Fibroblast of the aortic adventitia (primary cell): ENCODE results near the gene RRN3. TPM values are rescaled to one million over a fixed set of nuclear protein-coding genes. Genes with fewer than 3 reads are reported as not detected.

ENCODE experiments used
- DNase-seq: peaks from one replicate; pipeline ENCODE4 v3.0.0-alpha.2; 2010; ENCODE audit warnings: low read depth
- H3K4me3 ChIP-seq: 2 replicates; pipeline ENCODE4 v1.5.1; 2011; ENCODE audit warnings: low read depth, mild to moderate bottlenecking, control low read depth, low read length, moderate library complexity
- total RNA-seq: library from RNA; depleted of rRNA; stranded (reverse); fragments of >200 nt; gene quantifications from 2 replicates; pipeline ENCODE4 v1.2.3, GENCODE V29; 2012; ENCODE audit warnings: low replicate concordance
- TF ChIP-seq, protein P1 (sequence below): IDR thresholded peaks from 2 replicates; pipeline ENCODE4 v1.5.1; 2011; ENCODE audit warnings: mild to moderate bottlenecking, low read length, control low read depth, inconsistent platforms; ENCODE audit not compliant: insufficient read depth

RRN3 gene
- total RNA-seq, 1 donor: 26.1 TPM

GRCh38 chr16:15037003-15037402 lies 57.1 kb downstream of the RRN3 start:
- no peak for DNase-seq
- H3K4me3 ChIP-seq: no peak overlapping the region
- TF ChIP-seq, protein P1, sequence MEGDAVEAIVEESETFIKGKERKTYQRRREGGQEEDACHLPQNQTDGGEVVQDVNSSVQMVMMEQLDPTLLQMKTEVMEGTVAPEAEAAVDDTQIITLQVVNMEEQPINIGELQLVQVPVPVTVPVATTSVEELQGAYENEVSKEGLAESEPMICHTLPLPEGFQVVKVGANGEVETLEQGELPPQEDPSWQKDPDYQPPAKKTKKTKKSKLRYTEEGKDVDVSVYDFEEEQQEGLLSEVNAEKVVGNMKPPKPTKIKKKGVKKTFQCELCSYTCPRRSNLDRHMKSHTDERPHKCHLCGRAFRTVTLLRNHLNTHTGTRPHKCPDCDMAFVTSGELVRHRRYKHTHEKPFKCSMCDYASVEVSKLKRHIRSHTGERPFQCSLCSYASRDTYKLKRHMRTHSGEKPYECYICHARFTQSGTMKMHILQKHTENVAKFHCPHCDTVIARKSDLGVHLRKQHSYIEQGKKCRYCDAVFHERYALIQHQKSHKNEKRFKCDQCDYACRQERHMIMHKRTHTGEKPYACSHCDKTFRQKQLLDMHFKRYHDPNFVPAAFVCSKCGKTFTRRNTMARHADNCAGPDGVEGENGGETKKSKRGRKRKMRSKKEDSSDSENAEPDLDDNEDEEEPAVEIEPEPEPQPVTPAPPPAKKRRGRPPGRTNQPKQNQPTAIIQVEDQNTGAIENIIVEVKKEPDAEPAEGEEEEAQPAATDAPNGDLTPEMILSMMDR: no peak

GRCh38 chr16:15035163-15035729 lies 58.8 kb downstream of the RRN3 start:
- DNase-seq: no peak
- no peak overlapping the region for H3K4me3 ChIP-seq
- TF ChIP-seq, protein P1: no peak

DNA sequence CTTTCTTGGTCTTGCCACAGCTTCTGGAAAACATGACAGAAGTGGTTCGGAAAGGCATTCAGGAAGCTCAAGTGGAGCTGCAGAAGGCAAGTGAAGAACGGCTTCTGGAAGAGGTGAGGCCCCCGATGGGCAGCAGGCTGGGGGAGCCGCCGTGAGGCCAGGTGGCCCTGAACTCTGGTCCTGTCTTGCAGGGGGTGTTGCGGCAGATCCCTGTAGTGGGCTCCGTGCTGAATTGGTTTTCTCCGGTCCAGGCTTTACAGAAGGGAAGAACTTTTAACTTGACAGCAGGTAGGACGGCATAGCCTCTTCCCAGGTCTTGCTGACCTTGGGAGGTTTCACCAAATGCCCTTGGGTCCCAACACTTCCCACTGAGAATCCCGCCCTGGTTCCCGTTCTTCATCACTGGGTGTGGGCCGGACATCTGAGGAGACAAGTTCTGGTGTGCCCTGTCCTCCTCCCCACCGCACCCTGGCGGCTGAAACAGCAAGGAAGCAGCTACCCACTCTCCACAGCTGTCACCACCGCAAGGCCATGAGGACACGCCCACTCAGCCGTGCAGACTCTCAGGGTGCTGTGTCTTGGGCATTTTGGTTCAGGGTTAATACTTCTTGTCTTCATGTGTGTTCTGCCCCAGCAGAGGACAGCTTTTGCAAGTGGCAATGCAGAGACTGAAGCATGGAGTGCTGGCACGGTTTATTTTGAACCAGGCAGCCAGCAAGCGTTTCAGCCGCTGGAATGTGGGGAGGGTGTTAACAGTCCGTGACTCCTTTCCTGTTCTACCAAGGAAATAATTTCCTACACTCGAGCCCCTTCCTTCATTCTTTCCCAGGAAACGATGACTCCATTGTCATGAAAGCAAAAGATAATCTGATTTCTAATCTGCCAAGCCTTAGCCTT lies 59.6 kb downstream of the RRN3 start:
- TF ChIP-seq, protein P1: no peak
- no peak for DNase-seq
- H3K4me3 ChIP-seq: no peak overlapping the region

- DNase-seq: no peak
- H3K4me3 ChIP-seq: no peak overlapping the region
- TF ChIP-seq, protein P1: no peak
Observed at GRCh38 chr16:15033309-15033707, 60.8 kb downstream of the RRN3 start.

- H3K4me3 ChIP-seq: no peak overlapping the region
- no peak for DNase-seq
- TF ChIP-seq, protein P1: no peak
Observed at GRCh38 chr16:15032547-15033308, 61.3 kb downstream of the RRN3 start.

DNA sequence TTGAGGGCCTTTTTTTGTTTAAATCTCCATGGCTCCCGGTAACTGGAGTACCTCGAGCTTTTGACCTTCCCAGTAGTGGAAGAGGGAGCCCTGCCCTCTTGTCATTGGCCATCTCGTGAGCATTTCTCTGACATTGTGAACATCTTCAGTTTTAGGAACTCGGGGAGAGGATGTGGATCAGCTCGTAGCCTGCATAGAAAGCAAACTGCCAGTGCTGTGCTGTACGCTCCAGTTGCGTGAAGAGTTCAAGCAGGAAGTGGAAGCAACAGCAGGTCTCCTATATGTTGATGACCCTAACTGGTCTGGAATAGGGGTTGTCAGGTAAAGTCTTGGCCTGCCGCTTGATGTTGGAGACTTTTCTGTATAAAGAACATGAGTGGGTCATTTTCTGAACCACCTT lies 62.5 kb downstream of the RRN3 start:
- TF ChIP-seq, protein P1: no peak
- H3K4me3 ChIP-seq: no peak overlapping the region
- DNase-seq: no peak
